OCI-LY7 (cell line): ENCODE measurements around the gene VEPH1. TPM values are rescaled to one million over a fixed set of nuclear protein-coding genes. Genes with fewer than 3 reads are reported as not detected.

Source experiments
- BruUV-seq: library from RNA; stranded (reverse); fragments of 400-500 nt; replicated peaks from 2 replicates; lab custom pipeline; 2021; lab: Mats Ljungman, UMichigan
- CTCF ChIA-PET: fragments of 300-600 bp; sonication (Branson Sonifier 250); formaldehyde crosslinking; loops from one replicate; lab custom pipeline; 2022; ENCODE audit warnings: antibody characterized with exemption; ENCODE audit not compliant: unreplicated experiment; lab: Charles Lee
- POLR2A ChIA-PET: fragments of 300-600 bp; sonication (Branson Sonifier 250); formaldehyde crosslinking; loops from one replicate; lab custom pipeline; 2022; ENCODE audit warnings: antibody characterized with exemption; lab: Charles Lee
- DNase-seq: peaks from one replicate; pipeline ENCODE4 v3.0.0-alpha.2; 2015; ENCODE audit warnings: low spot score
- H2AFZ ChIP-seq: fragments of 200-600 bp; sonication (generic), shearing (Covaris generic); 2 replicates; pipeline ENCODE4 v1.6.1; 2014; ENCODE audit warnings: mild to moderate bottlenecking, antibody characterized with exemption, low read length, moderate library complexity
- H3K27ac ChIP-seq: fragments of 200-600 bp; sonication (generic); 2 replicates; pipeline ENCODE4 v1.5.1; 2014; ENCODE audit warnings: mixed run types, low read depth, mild to moderate bottlenecking, moderate library complexity, low read length, inconsistent platforms; ENCODE audit not compliant: poor library complexity, severe bottlenecking
- H3K36me3 ChIP-seq: fragments of 200-600 bp; sonication (generic); 2 replicates; pipeline ENCODE4 v1.6.1; 2014; ENCODE audit warnings: mild to moderate bottlenecking, antibody characterized with exemption, low read length, moderate library complexity, mixed read lengths; ENCODE audit not compliant: insufficient read depth
- H3K4me1 ChIP-seq: fragments of 200-600 bp; sonication (generic); 2 replicates; pipeline ENCODE4 v1.5.1; 2014; ENCODE audit warnings: mild to moderate bottlenecking, low read length; ENCODE audit not compliant: insufficient read depth, poor library complexity, severe bottlenecking
- H3K4me2 ChIP-seq: fragments of 200-600 bp; sonication (generic); 2 replicates; pipeline ENCODE4 v1.6.1; 2014; ENCODE audit warnings: mild to moderate bottlenecking, low read length
- H3K4me3 ChIP-seq: fragments of 200-600 bp; sonication (generic); 2 replicates; pipeline ENCODE4 v1.5.1; 2014; ENCODE audit warnings: mild to moderate bottlenecking, low read depth, low read length; ENCODE audit not compliant: poor library complexity, severe bottlenecking
- H3K79me2 ChIP-seq: fragments of 200-600 bp; sonication (generic); 2 replicates; pipeline ENCODE4 v1.6.1; 2016; ENCODE audit warnings: low read depth, mild to moderate bottlenecking, low read length, moderate library complexity, mixed read lengths; ENCODE audit not compliant: insufficient read depth
- H3K9me2 ChIP-seq: fragments of 200-600 bp; sonication (generic); 2 replicates; pipeline ENCODE4 v1.6.1; 2016; ENCODE audit warnings: mild to moderate bottlenecking, low read length, mixed read lengths; ENCODE audit not compliant: insufficient read depth
- H3K9me3 ChIP-seq: fragments of 200-600 bp; sonication (generic); 2 replicates; pipeline ENCODE4 v1.6.1; 2014; ENCODE audit warnings: mild to moderate bottlenecking, mixed run types, low read length, mixed read lengths
- H4K20me1 ChIP-seq: fragments of 200-600 bp; sonication (generic); 2 replicates; pipeline ENCODE4 v1.6.1; 2014; ENCODE audit warnings: mild to moderate bottlenecking, antibody characterized with exemption, low read length, moderate library complexity, mixed read lengths; ENCODE audit not compliant: insufficient read depth
- EZH2phosphoT487 ChIP-seq: fragments of 200-600 bp; sonication (generic); IDR thresholded peaks from 2 replicates; pipeline ENCODE4 v1.6.1; 2018; ENCODE audit warnings: low read depth, borderline replicate concordance, mild to moderate bottlenecking, mixed run types, antibody characterized with exemption, low read length, moderate library complexity, mixed read lengths
- intact Hi-C: fragments of 100-400 bp; cut with micrococcal nuclease; formaldehyde crosslinking; loops from one replicate; pipeline ENCODE4 v1.10.0; 2022; ENCODE audit not compliant: unreplicated experiment
- total RNA-seq, 2 experiments: library from RNA; depleted of rRNA in 1 of 2; stranded (reverse); fragments of >200 nt in 1 of 2; shearing (Covaris generic) in 1 of 2; gene quantifications; 2 replicates each; pipeline ENCODE4 v1.2.3, GENCODE V29; 2014 to 2022
- TF ChIP-seq, protein P1 (sequence below): fragments of 200-600 bp; sonication (generic); conservative IDR thresholded peaks from 2 replicates; pipeline ENCODE4 v1.5.1; 2014; ENCODE audit warnings: mild to moderate bottlenecking, antibody characterized with exemption, low read length, moderate library complexity, mixed read lengths

VEPH1 gene
- total RNA-seq, 2 experiments from 2014 or later = not detected

DNA sequence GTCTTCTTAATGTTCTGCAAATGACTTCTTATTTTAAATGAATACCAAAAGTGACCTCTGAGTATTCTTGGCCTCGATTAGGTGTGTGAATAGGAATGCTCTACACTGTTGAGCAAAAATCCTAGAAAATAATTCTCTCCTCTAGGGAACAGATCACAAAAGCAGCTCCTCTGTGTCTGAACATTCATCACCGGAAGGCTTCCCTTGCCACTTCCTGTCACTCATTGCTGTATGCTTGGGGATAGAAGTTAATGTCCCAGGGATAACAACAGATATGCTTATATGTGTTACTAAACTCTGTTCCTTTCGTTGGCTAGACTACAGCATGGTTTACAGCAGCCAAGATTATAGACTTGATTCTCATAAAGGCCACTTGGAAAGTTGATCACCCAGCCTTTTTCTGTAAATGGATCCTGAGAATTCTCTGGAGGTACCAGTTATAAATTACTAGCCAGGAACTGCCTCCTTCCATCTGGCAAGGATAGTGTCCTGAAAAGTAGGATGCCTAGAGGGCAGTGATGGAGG lies 82.5 kb downstream of the VEPH1 start:
- no peak overlapping the region for H3K4me3 ChIP-seq
- no peak overlapping the region for H3K4me2 ChIP-seq
- ChIA-PET POLR2A (interaction anchor here (0.8 kb wide), 1 partner anchor 12 kb away, joined by 3 read pairs; no protein-coding TSS in a partner anchor), CTCF (interaction anchor here (0.5 kb wide), 1 partner anchor 178 kb away, joined by 4 read pairs; no protein-coding TSS in a partner anchor)
- H3K79me2 ChIP-seq = no peaks in the 10 kb centered on the region
- H2AFZ ChIP-seq = no peak overlapping the region
- H3K36me3 ChIP-seq = no peaks in the 10 kb centered on the region
- no TSS peak for BruUV-seq
- no peaks in the 10 kb centered on the region for H4K20me1 ChIP-seq
- no peaks in the 10 kb centered on the region for H3K4me1 ChIP-seq
- no peaks in the 10 kb centered on the region for H3K9me3 ChIP-seq
- intact Hi-C loops = no loop called here
- no peak overlapping the region for H3K27ac ChIP-seq
- H3K9me2 ChIP-seq = no peaks in the 10 kb centered on the region
- DNase-seq = no peak
- TF ChIP-seq, protein P1, sequence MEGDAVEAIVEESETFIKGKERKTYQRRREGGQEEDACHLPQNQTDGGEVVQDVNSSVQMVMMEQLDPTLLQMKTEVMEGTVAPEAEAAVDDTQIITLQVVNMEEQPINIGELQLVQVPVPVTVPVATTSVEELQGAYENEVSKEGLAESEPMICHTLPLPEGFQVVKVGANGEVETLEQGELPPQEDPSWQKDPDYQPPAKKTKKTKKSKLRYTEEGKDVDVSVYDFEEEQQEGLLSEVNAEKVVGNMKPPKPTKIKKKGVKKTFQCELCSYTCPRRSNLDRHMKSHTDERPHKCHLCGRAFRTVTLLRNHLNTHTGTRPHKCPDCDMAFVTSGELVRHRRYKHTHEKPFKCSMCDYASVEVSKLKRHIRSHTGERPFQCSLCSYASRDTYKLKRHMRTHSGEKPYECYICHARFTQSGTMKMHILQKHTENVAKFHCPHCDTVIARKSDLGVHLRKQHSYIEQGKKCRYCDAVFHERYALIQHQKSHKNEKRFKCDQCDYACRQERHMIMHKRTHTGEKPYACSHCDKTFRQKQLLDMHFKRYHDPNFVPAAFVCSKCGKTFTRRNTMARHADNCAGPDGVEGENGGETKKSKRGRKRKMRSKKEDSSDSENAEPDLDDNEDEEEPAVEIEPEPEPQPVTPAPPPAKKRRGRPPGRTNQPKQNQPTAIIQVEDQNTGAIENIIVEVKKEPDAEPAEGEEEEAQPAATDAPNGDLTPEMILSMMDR = no peak
- no peak for TF ChIP-seq EZH2phosphoT487

DNA sequence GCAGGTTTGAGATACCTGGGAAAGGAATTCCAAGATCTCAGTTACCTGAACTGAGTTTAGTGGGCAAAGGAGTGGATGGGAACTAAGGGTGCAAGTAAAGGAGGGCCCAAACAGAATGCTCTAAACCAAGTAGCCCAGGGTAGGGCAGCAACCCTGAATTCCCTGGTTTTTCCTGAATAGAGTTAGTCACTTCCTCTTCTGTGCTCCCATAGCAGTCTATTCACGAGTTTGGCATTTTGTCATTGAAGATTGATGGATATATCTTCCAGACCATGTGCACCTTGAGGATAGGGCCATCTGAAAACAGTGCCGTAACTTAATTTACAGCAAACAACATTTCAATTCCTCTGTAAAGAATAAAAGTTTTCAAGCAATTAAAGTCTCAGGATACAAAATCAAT lies 85.1 kb downstream of the VEPH1 start:
- BruUV-seq = no TSS peak
- H3K4me3 ChIP-seq = no peak overlapping the region
- H3K27ac ChIP-seq = no peak overlapping the region
- no peak overlapping the region for H3K4me2 ChIP-seq
- H3K9me3 ChIP-seq = no peaks in the 10 kb centered on the region
- H2AFZ ChIP-seq = no peak overlapping the region
- H4K20me1 ChIP-seq = no peaks in the 10 kb centered on the region
- TF ChIP-seq, protein P1 = no peak
- TF ChIP-seq EZH2phosphoT487 = no peak
- intact Hi-C loops = no loop called here
- ChIA-PET CTCF (no interaction called here), POLR2A (no interaction called here)
- no peaks in the 10 kb centered on the region for H3K36me3 ChIP-seq
- no peaks in the 10 kb centered on the region for H3K9me2 ChIP-seq
- DNase-seq = no peak
- no peaks in the 10 kb centered on the region for H3K79me2 ChIP-seq
- H3K4me1 ChIP-seq = no peaks in the 10 kb centered on the region

DNA sequence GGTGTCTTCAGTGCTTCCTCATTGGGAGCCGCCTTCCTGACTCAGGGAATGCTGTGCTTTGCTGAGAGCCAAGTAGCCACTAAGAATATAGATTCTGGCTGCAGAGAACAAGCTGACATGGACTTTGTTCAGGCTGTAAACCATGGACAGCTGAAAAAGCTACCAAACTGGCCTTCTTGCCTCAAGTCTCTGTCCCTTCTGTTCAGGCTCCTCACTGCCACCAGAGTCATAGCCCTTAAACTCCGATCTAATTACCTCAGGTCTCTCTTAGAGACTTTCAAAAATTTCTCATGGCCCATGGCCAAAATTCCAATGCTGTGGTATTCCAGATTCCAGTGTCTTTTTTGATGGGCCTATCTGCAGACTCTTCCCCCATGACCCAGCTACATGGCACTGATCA lies 86.0 kb downstream of the VEPH1 start:
- CTCF ChIA-PET = no interaction called here
- BruUV-seq = no TSS peak
- no peak for TF ChIP-seq EZH2phosphoT487
- TF ChIP-seq, protein P1 = no peak

More for the DNA sequence above, 86.0 kb downstream of the VEPH1 start:
- Histone ChIP-seq H3K9me2 (no peaks in the 10 kb centered on the region), H3K79me2 (no peaks in the 10 kb centered on the region), H3K4me1 (no peaks in the 10 kb centered on the region), H2AFZ (no peak overlapping the region), H3K4me2 (no peak overlapping the region), H4K20me1 (no peaks in the 10 kb centered on the region), H3K4me3 (no peak overlapping the region), H3K9me3 (no peaks in the 10 kb centered on the region), H3K36me3 (no peaks in the 10 kb centered on the region), H3K27ac (no peak overlapping the region)
- POLR2A ChIA-PET = no interaction called here
- no peak for DNase-seq
- intact Hi-C loops = no loop called here
